NCI-H510A treated with DMSO at 0.1 percent for 48 hours (cell line): ENCODE results near the gene ATP1A4.
"Not testable (repeated sequence)": the region's sequence is repeated elsewhere in the genome, so short reads cannot be mapped to it uniquely, and the experiment has no call there.

ENCODE experiments used
- DNase-seq: peaks from one replicate; lab custom pipeline; 2025; lab: John Stamatoyannopoulos, UW

Gene ATP1A4

GRCh38 chr1:160123726-160124125, 27.7 kb upstream of the ATP1A4 start:
- no peak for DNase-seq

DNA sequence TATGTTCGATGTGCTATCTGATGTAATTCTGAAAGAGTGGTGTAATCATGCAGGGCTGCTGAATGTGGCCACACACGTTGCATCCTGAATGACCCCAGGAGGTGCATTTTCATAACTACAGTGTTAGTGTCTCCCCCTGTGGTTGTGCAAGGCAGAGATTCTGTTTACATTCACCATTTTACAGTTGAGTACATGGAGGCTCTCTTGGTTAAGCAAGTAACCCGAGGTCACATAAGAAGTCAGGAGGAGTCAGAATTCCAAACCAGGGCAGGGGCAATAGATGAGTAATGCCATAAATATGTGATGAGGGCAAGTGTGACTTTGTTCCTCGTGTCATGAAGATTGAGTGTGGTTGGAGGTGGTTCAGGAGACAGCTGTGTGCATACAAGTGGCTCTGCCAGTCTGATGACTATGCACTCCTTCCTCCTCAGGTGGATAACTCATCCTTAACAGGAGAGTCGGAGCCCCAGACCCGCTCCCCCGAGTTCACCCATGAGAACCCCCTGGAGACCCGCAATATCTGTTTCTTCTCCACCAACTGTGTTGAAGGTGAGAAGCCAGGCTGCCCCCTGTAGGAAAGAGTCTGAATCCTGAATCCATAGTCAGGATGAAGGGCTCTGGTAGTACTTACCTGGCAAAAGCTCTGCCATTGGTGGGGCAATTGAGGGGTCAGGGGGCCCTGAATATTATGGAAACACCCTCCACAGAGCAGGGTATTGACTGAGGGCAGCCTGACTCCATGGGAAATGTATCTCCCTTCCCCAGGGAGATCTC, 26.5 kb upstream of the ATP1A4 start:
- no peak for DNase-seq

GRCh38 chr1:160125746-160126145, 25.7 kb upstream of the ATP1A4 start:
- DNase-seq: no peak

DNA sequence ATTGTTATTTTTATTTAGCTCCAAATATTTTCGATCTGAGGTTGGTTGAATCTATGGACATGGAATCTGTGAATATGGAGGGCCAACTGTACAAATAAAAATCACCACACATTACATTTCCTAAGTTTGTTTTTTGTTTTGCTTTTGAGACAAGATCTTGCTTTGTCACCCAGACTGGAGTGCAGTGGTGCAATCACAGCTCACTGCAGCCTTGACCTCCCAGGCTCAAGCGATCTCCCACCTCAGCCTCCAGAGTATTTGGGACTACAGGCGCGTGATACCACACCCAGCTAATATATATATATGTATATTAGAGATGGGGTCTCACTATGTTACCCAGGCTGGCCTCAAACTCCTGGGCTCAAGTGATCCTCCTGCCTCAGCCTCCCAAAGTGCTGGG, 25.1 kb upstream of the ATP1A4 start:
- DNase-seq: not testable (repeated sequence)

GRCh38 chr1:160127381-160127780, 24.0 kb upstream of the ATP1A4 start:
- no peak for DNase-seq

DNA sequence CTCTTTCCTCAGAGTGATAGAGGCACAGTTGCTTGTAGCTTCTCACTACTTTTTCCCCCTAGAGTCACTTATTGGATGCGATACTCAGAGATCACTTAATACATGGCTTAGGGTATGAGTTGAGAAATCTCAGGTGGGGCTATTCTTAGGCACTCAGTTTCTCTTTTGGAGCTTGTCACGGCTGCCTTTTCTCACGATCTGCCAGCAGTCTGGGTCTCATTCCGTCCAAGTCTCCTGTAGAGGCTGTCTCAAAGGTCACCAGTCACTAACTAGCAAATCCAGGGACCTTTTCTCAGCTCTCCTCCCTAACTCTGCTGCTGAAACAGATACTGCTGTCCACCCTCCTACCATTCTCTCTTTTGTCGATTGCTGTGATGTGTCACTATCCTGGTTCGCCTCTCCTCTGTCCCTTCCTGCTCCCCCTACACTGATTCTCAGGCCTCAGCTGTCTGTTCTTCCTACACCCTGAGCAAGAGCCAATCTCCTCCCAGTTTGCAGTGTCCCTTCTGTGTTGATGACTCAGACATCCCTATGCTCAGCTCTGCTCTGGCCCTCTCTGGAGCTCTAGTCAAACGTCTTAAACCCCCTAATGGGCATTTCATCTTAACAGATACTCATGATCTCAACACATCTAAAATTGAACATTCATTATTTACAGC, 23.4 kb upstream of the ATP1A4 start:
- DNase-seq: no peak

DNA sequence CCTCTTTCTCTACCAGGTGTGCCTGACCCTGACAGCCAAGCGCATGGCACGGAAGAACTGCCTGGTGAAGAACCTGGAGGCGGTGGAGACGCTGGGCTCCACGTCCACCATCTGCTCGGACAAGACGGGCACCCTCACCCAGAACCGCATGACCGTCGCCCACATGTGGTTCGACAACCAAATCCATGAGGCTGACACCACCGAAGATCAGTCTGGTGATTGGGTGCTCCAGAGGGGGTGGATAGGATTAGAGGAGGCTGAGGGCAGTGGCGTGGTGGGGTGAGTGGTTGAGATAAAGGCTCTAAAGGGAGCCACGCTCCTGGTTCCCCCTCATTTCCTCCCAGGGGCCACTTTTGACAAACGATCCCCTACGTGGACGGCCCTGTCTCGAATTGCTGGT, 22.8 kb upstream of the ATP1A4 start:
- no peak for DNase-seq

- no peak for DNase-seq
These were observed 22.4 kb upstream of the ATP1A4 start for GRCh38 chr1:160129046-160129445.

- no peak for DNase-seq
These were observed 21.8 kb upstream of the ATP1A4 start for GRCh38 chr1:160129558-160129957.

GRCh38 chr1:160129966-160130365, 21.4 kb upstream of the ATP1A4 start:
- no peak for DNase-seq

DNA sequence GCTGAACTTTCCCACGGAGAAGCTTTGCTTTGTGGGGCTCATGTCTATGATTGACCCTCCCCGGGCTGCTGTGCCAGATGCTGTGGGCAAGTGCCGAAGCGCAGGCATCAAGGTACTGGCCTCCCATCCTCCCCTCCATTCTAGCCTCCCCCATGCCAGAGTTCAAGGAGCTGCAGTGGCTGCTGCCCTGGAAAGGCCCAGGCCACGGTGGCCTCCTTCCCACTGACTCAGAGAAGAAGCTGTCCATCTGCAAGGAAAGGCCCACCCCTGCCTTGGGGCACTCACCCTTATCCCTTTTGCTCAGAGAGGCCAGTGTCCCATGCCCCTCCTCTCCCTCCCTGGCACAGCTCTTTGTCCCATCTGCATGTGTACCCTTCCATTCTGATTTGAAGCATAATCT, 20.9 kb upstream of the ATP1A4 start:
- no peak for DNase-seq

DNA sequence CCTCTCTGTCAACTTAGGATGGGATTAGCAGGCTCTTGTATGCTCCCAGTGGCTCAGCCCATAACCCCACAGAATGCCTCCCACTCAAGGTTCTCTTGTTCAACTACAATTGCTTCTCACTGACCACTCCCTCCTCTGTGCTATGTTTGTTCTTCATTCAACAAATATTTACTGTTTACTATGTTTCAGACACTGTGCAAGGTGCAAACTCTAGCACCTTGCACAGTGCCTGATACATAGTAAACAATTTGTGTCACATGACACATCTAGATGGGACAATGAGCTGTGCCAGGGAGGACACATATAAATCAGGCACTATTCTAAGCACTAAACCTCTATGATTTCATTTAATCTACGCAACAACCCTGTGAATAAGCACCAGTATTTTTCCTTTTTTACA, 20.5 kb upstream of the ATP1A4 start:
- no peak for DNase-seq

DNA sequence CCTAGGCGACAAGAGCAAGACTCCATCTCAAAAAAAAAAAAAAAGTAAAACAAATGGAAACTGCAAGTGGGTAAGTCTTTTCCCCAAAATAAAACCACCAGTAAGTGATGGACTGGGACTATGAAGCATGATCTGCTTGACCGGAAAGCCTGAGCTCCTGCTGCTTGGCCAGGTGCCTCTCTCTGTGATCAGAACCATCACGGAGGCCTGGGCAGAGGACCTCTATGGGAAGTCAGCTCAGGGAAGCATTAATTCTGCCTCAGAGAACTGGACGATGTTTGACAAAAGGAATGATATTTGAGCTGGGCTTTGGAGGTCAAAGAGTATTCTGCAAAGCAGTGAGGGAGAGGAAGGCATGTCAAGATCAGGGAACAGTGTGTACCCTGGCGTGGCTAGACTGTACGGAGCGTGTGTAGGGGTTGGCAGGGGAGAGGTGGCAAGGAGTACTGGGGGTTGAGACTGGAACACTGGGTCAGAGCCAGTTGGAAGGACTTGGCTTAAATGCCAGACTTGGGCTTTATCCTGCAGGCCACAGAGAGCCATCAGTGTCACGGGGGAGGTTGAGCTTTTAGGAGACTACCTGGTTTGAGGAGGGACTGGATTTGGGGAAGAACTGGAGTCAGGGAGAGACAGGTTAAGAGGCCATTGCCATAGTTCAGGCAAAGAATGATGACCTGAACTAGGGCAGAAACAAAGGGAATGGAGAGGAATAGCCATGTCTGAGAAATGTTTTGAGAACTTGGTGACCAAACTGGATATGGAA, 19.4 kb upstream of the ATP1A4 start:
- DNase-seq: no peak

DNA sequence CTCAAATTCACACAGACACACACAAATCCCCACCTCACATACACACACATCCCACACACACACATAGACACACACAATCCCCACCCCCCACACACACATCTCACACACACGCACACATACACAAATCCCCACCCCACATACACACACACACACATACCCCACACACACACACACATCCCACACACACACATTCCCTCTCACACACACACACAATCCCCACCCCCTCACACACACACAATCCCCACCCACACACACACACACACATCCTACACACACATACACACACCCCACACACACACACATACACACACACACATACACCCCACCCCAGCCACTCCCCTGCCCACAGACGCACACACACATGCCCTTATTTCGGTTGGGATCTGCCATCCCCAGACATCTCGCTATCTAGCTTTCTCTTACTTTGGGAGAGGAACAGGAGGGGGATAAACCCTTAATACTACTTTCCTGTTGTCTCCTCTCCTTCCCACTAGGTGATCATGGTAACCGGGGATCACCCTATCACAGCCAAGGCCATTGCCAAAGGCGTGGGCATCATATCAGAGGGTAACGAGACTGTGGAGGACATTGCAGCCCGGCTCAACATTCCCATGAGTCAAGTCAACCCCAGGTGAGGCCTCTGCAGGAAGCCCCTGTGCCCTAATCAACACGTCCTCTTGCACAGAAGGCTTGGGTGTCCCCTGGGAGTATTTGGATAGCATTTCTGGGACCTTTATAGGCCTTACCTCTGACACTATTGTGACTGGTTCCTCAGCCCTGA, 17.2 kb upstream of the ATP1A4 start:
- no peak for DNase-seq

- DNase-seq: no peak
These were observed 16.4 kb upstream of the ATP1A4 start for GRCh38 chr1:160134791-160135572.

DNA sequence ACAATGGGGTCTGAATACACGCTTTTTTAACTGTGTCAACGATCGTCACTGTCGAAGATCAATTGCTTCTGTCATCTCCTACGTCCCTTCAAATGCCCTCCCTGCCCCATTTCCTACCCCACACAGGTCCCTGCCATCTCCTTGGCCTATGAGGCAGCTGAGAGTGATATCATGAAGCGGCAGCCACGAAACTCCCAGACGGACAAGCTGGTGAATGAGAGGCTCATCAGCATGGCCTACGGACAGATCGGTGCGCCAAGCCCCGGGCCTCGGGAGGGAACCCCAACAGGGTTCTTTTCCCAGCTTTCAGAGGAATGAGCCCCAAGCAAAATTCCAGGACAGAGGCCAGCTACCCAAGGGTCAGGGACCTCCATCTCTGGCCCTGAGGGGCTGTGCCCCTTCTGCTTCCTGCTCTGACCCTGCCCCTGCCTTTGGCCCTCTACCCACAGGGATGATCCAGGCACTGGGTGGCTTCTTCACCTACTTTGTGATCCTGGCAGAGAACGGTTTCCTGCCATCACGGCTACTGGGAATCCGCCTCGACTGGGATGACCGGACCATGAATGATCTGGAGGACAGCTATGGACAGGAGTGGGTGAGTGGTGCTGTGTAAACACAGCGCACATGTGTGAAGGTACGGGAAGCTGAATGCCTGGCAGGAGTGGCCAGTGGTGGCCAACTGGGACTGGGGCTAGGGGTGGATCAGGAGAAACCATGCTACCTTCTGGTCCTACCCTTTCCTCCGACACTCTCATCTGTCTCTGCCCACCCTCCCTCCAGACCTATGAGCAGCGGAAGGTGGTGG, 15.1 kb upstream of the ATP1A4 start:
- no peak for DNase-seq

DNA sequence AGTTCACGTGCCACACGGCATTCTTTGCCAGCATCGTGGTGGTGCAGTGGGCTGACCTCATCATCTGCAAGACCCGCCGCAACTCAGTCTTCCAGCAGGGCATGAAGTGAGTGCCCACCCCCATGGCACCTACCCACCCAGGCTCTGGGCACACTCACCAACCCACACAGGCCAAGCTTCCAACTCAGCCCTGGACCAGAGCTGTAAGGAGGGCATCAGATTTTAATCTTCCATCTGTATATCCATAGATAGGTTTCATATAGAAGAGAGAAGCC, 14.5 kb upstream of the ATP1A4 start:
- DNase-seq: no peak

- no peak for DNase-seq
These were observed 14.1 kb upstream of the ATP1A4 start for GRCh38 chr1:160137216-160137862.

- no peak for DNase-seq
These were observed 11.6 kb upstream of the ATP1A4 start for GRCh38 chr1:160139840-160140239.

DNA sequence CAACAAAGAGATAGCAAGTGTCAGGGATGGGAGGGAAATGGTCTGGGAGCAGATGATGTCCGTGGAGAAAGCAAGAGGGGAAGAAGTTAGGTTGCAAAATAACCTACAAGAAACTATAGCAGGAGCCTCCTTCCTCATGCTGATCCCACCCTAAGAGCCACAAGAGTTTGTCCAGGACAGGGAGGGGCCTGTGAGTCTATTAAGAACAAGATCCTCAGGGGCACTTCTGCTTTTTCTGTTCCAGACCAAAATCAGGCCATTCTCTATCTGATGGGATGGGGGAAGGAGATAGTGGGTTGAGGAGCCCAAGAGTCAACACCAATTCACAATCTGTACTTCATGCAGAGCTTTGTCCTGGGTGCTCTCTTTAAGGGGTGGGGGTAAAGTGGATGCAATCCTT, 7.7 kb upstream of the ATP1A4 start:
- no peak for DNase-seq
